SKM-1 treated with dmso at 0.1 percent for 144 hours (cell line): ENCODE measurements around the gene CPA1.
"Not testable (repeated sequence)": the region's sequence is repeated elsewhere in the genome, so short reads cannot be mapped to it uniquely, and the experiment has no call there.

Experiments
- DNase-seq: peaks from one replicate; lab custom pipeline; 2025; ENCODE audit not compliant: unreplicated experiment; lab: John Stamatoyannopoulos, UW

Gene CPA1

DNA sequence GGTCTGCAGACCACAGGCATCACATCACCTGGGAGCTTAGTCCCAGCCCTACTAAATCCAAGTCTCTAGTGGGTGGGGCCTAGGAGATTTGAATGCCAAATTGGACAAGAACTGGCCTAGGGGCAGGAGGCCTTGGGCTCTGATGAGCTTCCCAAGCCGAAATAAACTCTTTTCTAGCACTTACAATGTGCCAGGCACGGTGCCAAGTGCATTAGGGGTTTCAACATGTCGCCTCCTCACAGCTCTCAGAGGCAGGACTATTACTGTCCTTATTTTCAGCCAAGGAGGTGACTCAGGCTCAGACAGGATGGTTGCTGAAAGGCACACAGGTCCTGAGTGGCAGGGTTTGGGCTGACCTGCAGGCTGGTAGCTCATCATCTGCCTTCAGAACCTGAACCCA is 9.2 kb upstream of the CPA1 start:
- DNase-seq, result no peak

- DNase-seq, result no peak
Observed at GRCh38 chr7:130372402-130373165, 7.7 kb upstream of the CPA1 start.

DNA sequence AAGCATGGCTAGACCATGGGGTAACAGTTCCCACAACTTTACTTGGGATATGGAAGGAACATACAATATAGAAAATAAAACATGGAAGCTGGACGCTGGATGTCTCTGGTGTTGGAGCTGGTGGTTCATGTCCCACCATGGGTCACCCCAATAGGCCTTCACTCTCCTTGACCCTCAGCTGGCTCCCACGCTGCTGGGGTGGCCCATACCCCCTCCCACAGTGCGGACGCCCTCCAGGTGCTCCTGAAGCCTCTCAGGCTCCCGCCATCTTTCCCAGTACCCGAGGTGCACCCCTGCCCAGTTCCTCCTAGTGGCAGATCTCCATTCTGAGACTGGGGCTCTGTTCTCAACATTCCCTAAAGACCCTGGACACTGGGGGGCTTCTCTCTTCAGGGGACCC is 5.8 kb upstream of the CPA1 start:
- no peak for DNase-seq

- DNase-seq, result not testable (repeated sequence)
Observed at GRCh38 chr7:130376461-130376860, 3.8 kb upstream of the CPA1 start.

DNA sequence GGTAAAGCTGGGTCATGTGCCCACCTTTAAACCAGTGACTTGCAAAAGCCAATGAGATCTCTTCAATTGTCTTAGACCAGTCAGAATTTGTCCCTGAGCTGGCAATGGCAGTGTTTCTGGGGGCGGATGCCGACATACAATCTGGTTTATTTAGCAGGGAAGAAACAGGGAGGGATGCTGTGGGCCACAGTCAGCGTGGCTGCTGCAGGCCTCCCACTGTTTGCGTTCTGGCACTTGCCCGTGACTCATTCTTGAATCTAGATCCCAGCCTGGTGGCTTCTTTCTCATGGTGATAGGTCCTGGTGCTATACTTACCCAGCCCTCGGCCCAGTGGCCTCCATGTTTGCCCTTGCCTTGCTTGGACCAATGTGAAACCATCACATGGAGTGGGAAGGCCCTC is 3.1 kb upstream of the CPA1 start:
- no peak for DNase-seq

DNA sequence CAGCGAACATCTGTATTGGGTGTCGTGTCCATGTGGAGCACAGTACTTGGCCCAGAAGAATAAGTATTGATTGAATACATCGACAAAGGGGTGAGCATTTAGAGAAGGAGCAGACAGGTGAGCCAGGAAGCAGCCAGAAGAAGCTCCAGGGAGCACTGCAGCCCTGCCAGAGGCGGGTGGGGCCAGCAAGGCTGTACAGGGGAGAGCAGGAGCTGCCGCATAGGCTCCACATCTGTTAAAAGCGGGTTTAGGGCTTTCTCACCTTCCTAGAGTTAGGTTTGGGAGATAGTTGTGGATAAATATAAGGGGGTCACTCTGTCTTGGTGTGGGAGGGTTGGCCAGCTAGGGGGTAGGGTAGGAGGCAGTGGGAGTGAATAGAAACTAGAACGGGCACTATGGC is 1.3 kb upstream of the CPA1 start:
- DNase-seq, result no peak

DNA sequence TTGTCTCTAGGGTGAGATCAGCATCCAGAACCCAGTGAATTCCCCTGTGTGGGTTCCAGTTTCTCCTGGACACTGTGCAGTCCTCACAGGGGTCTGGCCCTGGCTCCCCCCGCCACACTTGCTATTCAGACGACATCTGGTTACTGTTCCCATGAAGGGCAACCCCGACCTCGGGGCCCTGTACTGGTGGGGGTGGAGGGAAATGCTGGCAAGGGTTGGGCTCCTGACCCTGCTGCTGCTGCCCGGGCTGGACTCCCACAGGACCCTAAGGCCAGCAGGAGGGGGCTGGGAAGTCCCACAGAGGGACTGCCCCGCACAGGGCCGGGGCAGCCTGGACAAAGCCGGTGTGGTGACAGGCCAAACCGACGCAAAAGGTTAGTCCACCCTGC is 768 bp upstream of the CPA1 start:
- no peak for DNase-seq

- DNase-seq, result no peak
Observed at GRCh38 chr7:130380861-130381455, 664 bp downstream of the CPA1 start.

- DNase-seq, result no peak
Observed at GRCh38 chr7:130381468-130382312, 1.4 kb downstream of the CPA1 start.

GRCh38 chr7:130383187-130383980 is 3.1 kb downstream of the CPA1 start:
- no peak for DNase-seq

GRCh38 chr7:130384371-130384801 is 4.1 kb downstream of the CPA1 start:
- DNase-seq, result no peak

- no peak for DNase-seq
Observed at GRCh38 chr7:130384841-130385599, 4.7 kb downstream of the CPA1 start.

DNA sequence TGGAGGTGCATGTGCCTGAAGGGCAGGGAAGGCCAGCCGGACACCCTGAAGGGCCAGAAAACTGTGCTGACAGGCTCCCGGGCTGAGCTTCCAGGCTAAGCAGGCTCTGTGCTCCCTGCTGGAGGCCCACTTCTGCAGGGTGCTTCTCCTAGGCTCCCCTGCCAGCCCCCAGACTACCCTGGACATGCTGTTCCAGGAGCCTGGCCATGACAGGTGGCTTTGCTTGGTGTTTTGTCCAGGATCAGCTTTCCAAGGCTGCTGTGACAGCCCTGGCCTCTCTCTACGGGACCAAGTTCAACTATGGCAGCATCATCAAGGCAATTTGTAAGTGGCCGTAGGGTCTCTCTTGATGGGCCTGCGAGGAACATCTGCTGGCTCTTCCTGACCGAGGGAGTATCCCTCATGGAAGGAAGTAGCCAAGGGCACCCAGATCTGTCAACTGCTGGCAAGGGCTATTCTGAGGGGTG is 5.3 kb downstream of the CPA1 start:
- no peak for DNase-seq

- DNase-seq, result no peak
Observed at GRCh38 chr7:130386876-130387275, 6.6 kb downstream of the CPA1 start.

GRCh38 chr7:130387306-130387627 is 7.0 kb downstream of the CPA1 start:
- DNase-seq, result no peak

DNA sequence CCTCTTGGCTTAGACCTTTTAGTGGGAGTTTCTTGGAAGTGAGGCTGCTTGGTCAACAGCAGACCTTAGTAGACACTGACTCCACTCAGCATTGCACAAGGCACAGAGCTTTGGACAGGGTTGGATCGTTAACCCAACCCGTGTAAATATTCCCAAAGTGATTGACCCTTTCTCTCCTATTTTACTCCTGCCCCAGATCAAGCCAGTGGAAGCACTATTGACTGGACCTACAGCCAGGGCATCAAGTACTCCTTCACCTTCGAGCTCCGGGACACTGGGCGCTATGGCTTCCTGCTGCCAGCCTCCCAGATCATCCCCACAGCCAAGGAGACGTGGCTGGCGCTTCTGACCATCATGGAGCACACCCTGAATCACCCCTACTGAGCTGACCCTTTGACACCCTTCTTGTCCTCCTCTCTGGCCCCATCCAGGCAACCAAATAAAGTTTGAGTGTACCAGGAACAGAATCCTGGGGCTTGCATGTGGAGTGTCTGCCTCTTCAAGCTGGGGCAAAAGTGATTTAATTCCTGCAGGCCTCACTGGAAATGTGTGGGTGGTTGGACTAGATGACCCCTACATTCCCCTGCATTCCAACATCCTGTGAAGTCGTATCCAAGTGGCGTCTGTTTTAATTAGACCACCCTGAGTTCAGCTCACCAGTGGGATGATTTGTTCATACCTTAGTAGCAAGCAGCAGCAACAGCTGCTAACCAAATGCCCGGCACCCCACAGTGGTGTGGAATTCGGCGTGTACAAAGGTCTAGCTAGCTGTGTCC is 7.5 kb downstream of the CPA1 start:
- no peak for DNase-seq

- no peak for DNase-seq
Observed at GRCh38 chr7:130388671-130389070, 8.4 kb downstream of the CPA1 start.

- DNase-seq, result no peak
Observed at GRCh38 chr7:130390486-130390885, 10.2 kb downstream of the CPA1 start.

DNA sequence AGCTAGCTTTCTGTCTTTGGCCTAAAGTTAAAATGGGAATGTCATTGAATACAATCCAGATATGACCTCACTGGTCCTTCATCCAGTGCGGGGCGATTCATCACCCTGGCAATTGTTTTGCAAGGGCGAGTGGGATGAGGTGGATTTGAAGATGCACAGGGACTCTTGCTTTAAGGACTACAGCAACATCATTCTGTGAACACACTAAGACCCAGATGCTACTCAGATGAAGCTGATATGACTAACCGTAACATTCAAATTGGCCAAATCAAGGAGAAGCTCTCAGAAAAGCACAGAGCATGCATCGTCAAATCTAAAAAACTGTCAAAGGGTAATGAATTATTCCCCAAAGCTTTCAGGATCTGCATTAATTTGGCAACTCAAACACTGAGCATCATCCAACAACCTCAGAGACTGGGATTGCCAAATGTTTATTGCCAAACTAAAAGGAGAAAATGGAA is 12.8 kb downstream of the CPA1 start:
- peak; percentile 25 for DNase-seq
